22Rv1 (cell line): ENCODE results near the gene PRICKLE1.

Source experiments
- H3K27ac ChIP-seq: fragments of 450-650 bp; 2 replicates; pipeline ENCODE4 v1.5.1; 2017
- ZFX ChIP-seq: fragments of 450-650 bp; IDR thresholded peaks from 2 replicates; pipeline ENCODE4 v1.6.1; 2017; ENCODE audit warnings: antibody characterized with exemption, borderline replicate concordance
- TF ChIP-seq, protein P1 (sequence below): fragments of 450-650 bp; IDR thresholded peaks from 2 replicates; pipeline ENCODE4 v1.5.1; 2017; ENCODE audit warnings: mild to moderate bottlenecking

Gene PRICKLE1

DNA sequence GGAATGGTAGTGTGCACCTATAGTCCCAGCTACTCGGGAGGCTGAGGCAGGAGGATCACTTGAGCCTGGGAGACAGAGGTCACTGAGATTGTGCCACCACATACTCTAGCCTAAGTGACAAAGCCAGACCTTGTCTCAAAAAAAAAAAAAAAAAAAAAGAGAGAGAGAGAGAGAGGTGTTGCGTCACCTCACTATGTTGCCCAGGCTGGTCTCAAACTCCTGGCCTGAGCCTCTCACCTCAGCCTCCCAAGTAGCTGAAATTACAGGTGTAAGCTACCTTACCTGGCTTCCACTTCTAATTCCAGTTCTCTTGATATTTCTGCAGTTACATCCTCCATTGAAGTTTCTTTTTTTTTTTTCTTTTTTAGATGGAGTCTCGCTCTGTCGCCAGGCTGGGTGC, 94.3 kb downstream of the PRICKLE1 start:
- H3K27ac ChIP-seq = no peak overlapping the region
- TF ChIP-seq, protein P1, sequence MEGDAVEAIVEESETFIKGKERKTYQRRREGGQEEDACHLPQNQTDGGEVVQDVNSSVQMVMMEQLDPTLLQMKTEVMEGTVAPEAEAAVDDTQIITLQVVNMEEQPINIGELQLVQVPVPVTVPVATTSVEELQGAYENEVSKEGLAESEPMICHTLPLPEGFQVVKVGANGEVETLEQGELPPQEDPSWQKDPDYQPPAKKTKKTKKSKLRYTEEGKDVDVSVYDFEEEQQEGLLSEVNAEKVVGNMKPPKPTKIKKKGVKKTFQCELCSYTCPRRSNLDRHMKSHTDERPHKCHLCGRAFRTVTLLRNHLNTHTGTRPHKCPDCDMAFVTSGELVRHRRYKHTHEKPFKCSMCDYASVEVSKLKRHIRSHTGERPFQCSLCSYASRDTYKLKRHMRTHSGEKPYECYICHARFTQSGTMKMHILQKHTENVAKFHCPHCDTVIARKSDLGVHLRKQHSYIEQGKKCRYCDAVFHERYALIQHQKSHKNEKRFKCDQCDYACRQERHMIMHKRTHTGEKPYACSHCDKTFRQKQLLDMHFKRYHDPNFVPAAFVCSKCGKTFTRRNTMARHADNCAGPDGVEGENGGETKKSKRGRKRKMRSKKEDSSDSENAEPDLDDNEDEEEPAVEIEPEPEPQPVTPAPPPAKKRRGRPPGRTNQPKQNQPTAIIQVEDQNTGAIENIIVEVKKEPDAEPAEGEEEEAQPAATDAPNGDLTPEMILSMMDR = no peak
- no peak for TF ChIP-seq ZFX

DNA sequence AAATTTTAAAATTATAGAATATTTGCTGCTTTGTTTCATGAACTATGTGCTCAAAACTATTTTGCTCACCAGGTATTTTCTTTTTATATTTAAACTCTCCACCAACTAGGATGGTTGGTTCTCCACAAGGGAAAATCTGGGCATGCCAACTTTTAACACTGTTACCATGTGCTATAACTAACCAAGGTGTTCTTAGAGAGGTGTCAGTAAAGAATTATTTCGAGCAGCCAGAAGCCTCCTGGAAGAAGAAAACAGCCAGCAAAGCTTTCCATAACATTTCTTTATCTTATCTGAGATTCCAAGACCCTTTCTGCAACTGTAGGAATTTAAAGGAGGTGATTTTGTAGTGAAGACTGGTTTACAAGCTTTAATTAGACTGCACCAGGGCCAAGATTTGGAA, 97.3 kb downstream of the PRICKLE1 start:
- TF ChIP-seq, protein P1 = no peak
- TF ChIP-seq ZFX = no peak
- H3K27ac ChIP-seq = no peak overlapping the region

DNA sequence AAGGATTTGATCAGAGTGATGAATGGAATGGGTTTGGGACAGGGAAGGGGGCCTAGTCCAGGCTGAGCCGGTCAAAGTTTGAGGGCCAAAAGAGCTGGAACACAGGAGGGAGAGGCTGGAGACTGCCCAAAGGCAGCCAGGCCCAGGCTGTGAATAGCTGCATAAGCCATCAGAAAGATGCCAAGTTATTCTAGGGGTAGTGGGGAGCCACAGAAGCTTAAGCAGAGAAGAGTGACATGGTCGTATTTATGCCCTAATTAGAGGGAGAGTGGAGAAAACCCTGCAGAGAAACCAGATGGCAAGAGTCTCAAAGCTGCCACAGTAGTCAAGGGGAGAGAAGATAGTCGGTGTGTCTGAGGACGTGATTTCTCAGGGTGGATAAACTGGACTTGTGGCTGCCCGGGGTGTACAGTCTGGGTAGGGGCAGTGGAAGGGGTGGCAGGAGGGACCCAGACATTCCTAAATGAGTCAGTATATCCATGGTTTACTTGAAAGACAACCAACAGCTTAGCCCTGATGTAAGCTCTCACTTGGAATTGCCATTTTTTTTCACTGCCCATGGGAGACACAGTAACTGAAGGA, 99.2 kb downstream of the PRICKLE1 start:
- H3K27ac ChIP-seq = no peak overlapping the region
- TF ChIP-seq ZFX = no peak
- TF ChIP-seq, protein P1 = no peak

DNA sequence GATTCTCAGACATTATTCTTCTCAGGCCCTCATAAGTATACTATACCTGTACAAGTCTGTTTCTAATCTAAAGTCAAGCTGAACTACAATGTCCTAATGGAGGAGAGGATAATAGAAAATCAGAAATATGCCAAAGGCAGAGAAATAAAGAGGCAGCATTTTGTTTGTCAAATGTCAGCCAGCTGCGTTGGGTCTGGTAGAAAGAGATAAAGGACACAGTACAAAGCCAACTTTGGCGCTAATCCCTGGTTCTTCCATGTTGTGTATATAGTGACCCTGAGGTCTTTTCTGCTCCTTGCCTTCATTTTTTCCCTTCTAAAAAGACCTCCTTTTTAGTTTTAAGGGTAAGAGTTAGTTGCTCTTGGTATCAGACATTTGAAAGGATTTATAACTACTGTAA, 103.1 kb downstream of the PRICKLE1 start:
- TF ChIP-seq, protein P1 = no peak
- no peak for TF ChIP-seq ZFX
- H3K27ac ChIP-seq = no peak overlapping the region

DNA sequence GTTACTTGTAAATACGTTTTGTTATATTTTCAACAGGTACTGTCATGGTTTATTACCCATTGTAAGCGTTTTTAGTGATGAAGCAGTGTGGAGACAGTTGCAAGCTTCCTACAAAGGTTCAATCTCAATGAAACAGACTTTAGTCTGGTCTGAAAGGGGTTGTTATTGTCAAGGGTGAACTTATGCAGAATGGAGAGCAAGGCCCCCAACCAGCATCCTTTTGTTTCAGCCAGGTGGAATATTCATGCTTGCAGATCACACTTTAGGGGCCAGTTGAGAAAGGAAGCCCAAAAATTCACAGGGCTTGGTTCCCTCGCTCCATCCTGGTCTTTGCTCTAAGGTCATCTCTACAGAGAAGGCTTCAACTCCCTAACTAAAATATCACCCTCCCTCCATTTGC, 103.7 kb downstream of the PRICKLE1 start:
- no peak for TF ChIP-seq ZFX
- TF ChIP-seq, protein P1 = no peak
- no peak overlapping the region for H3K27ac ChIP-seq

DNA sequence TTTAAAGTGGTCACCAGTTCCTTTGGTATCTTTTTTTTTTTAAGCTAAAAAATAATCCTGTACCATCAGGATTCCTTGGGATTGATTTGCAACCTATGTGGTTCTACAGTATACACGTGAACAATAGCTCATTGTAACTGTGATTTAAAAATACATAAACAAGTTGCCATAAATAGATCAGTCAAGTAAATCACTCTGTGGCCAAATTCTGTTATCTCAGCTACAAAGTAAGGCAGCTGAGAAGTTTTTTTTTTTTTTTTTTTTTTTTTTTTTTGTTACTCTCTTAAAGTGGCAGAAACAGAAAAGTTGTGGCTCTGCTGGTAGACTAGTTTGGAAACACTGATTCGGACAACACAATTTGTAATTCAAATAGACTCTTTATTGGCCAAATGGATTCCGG, 104.5 kb downstream of the PRICKLE1 start:
- H3K27ac ChIP-seq = no peak overlapping the region
- TF ChIP-seq, protein P1 = no peak
- TF ChIP-seq ZFX = no peak

DNA sequence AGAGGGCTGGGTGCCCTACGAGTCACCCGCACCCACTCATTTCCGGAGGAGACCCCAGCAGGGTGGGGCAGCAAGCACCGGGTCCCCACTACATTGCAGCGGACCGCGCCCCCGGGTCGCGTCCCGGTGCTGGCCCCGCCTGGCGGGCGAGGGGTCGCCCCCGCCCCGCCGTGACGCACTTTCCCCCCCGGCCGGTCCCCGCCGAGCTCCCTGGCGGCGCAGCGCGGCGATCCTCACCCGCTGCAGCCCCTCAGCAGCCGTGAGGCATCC, 106.1 kb downstream of the PRICKLE1 start:
- H3K27ac ChIP-seq = no peak overlapping the region
- no peak for TF ChIP-seq ZFX
- TF ChIP-seq, protein P1 = no peak
